CD4-positive, alpha-beta T cell treated with Interleukin-15 for 1 hour (primary cell): Measurements from ENCODE around the gene NDUFA13.
A peak's percentile ranks its signal among the peaks of the same experiment; 100 is the strongest.

Experiments
- DNase-seq: peaks from one replicate; pipeline ENCODE4 v3.0.0-alpha.2; 2020

The NDUFA13 gene

DNA sequence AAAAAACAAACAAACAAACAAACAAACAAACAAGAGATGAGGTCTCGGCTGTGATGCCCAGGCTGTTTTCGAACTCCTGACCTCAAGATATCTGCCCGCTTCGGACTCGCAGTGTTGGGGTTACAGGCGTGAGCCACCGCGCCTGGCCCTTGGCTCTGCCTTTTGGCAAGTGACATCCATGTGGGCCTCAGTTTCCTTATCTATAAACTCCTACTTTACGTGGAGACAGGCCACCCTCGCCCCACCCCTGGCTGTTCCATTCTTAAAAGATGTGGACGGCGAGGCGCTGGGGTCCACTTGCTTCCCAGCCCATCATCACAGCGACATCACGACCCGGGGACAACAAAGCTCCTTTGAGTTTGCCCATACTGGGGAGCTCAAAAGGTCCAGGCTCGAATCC, 2.3 kb upstream of the NDUFA13 start:
- no peak for DNase-seq

DNA sequence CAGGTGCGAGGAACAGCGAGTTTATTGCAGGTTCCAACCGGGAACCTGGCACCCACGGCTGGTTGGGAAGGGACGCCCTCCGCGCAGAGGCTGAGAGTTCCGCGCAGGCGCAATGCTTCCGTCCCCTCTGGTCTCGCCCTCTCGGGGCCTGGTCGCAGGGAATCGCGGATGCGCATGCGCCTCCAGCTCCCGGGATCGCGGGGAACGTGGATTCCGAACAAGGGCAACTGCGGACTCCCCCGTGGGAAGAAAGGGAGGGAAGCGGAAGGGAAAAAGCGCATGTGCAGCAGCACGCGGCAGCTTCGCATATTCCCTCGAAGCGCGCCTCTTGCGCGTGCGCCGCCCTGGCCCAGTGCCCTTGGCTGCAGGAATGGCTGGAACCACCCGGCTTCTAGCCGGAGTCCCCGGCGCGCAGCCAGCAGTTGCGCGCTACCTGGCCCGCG, 1.8 kb upstream of the NDUFA13 start:
- peak; percentile 33 for DNase-seq

DNA sequence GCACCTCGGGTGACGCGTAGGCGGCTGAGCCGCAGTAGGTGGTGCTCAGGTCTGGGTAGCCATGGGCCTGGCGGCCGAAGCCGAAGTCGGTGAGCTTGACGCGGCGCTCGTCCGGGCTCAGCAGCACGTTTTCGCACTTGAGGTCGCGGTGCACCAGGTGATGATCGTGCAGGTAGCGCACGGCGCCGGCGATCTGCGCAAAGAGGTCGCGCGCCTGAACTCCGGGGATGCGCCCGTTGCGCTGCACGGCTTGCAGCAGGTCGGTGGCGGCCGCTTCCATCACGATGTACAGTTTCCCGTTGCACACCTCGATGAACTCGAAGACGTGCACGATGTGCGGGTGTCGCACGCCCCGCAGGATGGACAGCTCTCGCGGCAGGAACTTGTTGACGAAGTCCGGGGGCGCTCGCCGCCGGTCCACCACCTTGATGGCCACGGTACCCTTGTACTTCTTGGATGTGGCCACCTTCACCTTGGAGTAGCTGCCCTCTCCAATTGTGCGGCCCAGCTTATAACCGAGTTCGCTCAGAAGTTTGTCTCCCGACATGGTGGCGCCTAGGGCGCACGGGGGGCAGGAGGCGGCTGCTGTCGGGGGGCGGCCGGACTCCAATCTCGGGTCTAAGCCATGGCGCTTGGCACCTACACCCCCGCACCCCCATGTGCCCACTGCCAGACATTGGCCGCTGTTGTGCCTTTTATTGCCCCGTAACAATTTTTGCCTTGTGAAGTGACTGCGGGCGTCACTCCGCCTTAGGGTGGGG, 964 bp upstream of the NDUFA13 start, which contains the start of gene TSSK6:
Gene TSSK6 (minus strand): TSS at position 668 of the 761 bp plus-strand sequence. CDS start 121 bp downstream, at position 547.
- no peak for DNase-seq

- DNase-seq, result no peak
Measured at GRCh38 chr19:19517235-19517619, 1.2 kb downstream of the NDUFA13 start.

DNA sequence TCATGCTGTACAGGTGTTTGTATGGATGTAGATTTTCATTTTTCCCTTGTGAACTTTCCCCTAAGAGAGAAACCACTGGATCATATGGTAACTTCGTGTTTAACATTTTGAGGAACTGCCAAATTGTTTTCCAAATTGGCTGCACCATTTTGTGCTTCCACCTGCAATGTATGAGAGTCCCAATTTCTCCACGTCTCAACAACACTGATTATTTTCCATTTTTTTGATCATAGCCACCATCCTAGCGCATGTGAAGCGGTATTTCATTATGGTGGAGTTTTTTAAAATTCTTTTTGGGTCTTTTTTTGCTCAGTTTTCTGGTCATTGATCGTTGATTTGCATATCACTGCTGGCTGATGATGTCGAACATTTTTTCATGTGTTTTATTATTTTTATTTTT, 5.0 kb downstream of the NDUFA13 start:
- DNase-seq, result no peak

DNA sequence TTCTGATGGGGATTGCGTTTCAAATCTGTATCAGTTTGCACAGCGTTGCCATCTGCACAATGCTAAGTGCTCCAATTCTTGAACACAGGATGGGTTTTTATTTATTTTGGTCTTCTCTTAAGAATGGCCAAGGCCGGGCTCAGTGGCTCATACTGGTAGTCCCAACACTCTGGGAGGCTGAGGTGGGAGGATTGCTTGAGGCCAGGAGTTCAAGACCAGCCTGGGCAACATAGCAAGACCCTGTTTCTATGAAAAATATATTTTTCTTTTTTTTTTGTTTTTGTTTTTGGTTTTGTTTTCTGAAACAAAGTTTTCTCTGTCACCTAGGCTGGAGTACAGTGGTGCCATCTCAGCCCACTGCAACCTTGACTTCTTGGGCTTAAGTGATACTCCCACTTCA, 7.2 kb downstream of the NDUFA13 start:
- DNase-seq, result no peak

DNA sequence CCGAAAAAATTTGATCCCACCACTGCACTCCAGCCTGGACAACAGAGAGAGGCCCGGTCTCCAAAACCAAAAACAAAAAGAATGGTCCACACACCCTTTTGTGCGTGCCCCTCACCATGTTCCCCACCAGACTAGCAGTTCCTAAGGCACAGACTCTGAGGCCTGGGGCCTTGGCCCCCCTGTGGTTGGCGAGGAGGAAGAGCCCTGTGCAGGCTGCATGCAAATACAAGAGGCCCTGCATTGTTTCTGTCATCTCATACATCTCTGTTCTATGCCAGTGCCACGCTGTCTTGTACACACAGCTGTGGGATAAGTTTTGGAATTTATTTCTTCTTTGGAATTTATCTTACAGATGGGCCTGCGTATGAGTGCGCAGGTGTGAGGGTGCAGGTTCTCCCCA, 8.0 kb downstream of the NDUFA13 start:
- DNase-seq, result no peak

DNA sequence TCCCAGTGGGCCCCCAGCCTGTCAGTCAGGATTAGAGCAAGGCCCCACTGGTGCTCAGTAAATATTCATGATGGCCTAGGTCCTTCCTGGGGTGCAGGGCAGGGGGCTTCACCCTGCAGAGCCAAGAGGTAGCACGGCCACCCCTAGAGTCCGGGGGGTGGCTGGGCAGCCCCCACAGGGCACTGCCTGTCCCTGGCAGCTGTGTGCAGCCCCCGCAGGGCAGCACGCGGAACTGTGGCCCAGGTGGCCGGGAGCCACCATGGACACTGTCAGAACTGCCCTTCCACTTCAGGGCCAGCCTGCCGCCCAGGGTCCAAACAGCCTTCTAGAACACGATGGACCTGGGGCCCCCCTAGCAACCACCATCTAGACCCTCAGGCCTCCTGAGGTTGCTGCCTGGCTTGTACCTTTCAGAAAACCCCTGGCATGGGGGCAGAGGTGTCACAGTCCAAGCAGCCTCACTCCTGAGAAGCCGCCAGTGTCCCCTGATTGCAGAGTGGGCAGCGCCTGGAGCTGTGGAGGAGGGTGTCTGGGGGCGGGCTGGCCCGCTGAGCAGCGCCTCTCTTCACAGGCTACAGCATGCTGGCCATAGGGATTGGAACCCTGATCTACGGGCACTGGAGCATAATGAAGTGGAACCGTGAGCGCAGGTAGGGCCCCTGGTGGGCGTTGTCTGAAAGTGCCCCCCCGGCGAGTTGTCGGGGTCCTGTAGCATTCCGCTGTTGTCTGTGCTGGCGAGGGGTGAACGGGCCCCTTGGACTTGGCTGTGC, 9.8 kb downstream of the NDUFA13 start:
- DNase-seq, result no peak

DNA sequence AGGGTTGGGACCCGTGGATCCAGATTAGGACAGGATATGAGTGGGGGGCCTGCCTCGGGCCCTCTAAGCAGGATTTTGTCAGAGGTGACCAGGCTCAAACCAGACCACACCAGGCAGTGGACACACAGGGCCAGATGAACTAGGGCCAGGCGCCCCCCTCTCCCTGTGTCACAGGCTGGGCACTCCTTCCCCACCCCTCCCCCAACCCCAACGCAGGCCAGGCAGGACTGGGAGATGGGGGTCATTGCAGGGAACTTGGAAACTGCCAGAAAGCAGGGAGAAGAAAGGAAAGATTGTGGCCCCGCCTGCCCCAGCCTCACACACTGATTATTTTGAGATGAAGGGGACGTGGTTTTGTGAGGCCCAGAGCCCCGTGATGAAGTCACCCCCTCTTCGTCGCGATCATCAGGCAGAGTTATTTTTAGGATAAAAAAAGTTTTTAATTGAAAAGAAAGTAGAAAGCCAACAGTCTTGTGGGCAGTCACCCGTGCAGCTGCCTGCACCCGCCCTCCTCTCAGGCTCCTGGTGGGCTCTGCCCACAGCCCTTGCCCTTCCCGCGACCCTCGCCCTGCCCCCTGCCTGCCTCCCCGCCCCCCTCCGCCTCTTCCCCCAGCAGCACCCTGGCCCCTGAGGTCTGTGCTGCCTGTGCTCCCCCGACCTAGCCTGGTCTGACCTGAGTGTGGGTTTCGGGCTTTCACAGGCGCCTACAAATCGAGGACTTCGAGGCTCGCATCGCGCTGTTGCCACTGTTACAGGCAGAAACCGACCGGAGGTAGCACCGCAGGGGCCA, 10.8 kb downstream of the NDUFA13 start:
- DNase-seq, result no peak

GRCh38 chr19:19527371-19527656, 11.3 kb downstream of the NDUFA13 start:
- DNase-seq, result no peak

DNA sequence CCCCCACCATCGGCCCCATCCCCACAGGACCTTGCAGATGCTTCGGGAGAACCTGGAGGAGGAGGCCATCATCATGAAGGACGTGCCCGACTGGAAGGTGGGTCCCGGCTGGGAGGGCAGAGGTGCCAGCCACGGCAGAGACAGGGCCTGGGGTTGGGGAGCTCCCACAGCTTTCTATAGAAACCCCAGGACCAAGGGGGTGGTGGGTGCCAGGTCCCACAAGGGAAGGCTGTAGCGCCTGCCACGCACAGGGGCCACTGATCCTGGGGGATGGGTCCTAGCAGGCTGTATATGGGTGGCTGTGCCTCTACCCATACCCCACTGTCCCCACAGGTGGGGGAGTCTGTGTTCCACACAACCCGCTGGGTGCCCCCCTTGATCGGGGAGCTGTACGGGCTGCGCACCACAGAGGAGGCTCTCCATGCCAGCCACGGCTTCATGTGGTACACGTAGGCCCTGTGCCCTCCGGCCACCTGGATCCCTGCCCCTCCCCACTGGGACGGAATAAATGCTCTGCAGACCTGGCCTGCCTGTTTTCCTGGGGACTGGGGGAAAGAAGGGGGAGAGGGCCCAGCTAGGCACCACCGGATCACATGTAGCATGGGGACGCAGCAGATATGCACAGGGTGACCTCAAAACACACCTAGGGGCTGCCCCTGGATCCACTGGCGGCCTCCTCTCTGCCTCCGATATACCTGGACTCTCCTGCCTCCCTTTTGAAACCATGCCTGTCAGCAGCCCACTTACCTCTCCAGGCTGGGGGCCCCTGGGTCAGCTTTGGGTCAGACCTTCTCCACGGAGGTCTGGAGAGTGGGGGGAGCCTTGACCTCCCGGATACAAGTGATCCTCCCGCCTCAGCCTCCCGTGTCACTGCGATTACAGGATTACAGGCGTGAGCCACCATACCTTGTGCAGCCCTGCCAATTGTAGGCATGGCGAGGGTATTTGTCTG, 11.9 kb downstream of the NDUFA13 start:
- no peak for DNase-seq

- DNase-seq, result no peak
Measured at GRCh38 chr19:19528721-19529490, 12.9 kb downstream of the NDUFA13 start, which contains the start of gene YJEFN3. Gene YJEFN3, plus strand, starts transcription at chr19:19528911. Its CDS starts 22 bp downstream, at chr19:19528933.

DNA sequence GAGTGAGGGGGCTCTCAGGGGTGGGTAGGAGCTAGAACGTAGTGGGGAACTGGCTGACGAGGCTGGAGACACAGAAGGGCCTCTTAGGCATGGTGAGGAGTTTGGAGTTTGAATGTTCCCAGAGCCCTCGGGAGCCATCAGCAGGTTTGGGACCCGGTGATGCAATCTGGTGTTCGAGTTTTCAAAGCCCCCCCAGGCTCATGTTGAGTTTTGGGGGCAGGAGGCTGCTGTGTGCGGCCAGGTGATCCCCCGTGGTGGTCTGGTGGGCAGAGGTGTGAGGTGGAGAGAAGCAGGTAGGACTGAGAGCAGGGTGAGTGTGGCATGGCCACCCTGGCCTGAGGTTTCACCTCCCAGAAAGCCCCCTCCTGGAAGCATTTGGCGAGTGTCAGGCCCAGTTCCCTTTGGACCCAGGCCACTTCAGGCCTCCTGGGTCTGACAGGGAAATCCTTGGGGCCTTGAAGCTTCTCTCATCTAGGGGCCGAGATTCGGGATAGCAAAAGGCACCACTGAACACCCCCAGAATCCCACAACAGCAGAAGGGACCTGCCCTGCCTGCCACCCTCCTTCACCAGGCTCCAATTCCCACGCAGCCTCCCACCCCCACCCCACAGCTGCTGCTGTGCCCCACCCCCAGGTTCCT, 13.9 kb downstream of the NDUFA13 start:
- DNase-seq, result no peak

DNA sequence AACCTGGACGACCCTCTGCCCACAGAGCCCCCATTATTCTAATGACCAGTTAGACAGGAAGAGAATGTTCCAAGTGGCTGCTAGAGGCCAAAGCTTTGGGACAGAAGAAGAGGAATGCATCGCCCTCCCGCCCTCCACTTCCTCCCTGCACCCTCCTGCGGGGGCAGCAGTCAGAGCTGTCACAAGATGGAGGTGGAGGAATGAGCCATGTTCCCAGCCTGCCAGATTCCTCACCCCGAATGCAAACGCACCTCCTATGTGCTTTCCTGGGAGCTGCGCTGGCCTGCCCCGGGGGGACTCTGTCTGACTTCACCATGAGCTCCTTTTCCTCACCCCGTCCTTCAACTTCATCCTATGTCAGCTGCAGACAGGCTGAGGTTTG, 14.4 kb downstream of the NDUFA13 start:
- no peak for DNase-seq

DNA sequence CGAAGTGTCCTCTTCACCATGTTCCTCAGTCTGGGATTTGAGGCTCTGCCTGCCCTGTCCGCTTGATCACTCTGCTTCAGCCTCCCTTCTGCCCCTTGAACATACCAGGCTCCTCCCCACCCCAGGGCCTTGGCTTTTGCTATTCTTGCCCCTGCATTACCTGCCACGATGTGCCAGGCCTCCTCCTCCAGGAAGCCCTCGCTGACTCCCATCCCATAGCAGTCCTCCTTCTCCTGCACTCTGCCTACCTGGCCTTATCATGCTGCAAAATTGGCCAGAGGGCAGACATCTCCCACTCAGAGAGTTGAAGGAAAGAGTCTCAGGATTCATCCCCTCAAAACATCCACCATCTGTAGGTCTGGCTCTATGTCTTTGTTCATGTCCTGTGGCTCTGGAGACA, 14.9 kb downstream of the NDUFA13 start:
- DNase-seq, result no peak

DNA sequence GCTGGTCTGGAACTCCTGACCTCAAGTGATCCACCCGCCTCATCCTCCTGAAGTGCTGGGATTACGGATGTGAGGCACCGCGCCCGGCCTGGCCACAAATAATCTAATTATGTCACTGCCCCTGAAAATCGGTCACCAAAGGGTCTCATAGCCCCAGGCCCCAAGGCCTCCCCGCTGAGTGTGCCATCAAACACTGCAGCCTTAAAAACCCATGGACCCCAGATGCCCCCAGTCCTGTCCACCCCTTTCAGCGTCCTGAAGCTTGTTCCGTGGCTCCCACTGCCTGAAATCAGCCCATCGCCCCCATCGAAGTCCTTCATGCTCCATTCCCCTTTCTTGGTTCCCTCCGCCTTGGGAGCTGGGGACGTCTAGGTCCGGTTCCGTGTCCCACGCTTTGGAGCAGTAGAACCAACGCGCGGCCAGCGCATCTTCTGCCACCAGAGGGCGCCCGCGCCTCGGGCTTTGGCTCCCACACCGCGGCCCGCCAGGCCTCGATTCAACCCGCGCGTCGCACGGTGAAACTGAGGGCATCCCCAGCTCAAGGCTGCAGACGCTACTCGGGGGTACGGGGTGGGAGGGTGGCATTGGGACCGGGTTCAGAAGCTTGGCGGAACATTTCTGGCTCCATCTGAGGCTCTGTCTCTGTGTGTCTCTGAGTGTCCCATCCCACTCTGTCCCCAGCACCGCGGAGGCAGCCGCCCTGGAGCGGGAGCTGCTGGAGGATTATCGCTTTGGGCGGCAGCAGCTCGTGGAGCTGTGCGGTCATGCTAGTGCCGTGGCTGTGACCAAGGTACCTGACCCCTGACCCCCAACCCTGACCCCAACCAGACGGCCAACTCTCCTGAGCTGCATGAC, 16.2 kb downstream of the NDUFA13 start:
- peak; percentile 79 for DNase-seq

DNA sequence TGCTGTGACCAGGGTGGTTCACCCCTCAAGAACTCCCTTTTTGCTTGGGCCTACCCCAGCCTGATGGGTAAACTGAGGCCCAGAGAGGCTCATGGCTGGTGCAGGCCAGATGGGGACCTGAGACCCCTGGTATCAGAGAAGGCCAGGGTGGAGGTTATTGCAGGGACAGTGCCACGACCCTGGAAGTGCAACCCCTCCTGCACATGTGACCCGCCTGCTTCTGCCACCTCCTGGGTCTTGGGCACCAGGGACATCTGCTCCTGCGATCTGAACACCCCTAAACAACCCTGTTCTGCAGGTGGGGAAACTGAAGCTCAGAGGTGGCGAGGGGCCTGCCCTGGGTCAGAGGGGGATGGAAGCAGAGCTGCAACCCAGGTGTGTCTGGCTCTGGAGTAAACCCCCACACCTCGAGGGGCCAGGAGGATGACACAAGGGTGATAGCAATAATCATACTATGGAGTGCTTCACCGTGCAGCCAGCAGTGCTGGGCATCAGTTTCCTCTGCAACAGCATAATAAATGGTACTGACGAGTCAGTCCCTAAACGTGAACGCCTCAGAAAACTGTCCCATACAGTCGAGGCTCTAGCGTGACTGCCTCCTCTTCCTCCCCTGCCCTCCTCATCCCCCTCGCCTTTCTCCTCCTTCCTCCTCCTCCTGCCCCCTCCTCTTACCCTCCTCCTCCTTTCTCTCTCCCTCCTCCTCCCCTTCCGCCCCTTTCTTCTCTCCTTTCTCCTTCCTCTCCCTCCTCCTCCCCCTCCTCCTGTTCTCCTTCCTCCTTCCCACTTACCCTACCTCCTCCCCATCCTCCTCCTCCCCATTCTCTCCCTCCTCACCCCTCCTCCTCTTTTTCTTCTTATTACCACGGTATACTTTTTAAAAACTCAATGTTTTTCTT, 17.0 kb downstream of the NDUFA13 start:
- DNase-seq, result no peak

GRCh38 chr19:19533841-19534240, 17.8 kb downstream of the NDUFA13 start:
- DNase-seq, result no peak
